ENCODE measurements around the gene WASF3.

- TF ChIP-seq POLR2A (IDR thresholded peaks at IDR 0.05; ENCODE audit: low read depth, low read length): no peak
- TF ChIP-seq POLR2AphosphoS5 (IDR thresholded peaks at IDR 0.05; ENCODE audit: low read depth, low read length): no peak
- no peak for TF ChIP-seq TAF1 (IDR thresholded peaks at IDR 0.05; ENCODE audit: low read depth, low read length)
- TF ChIP-seq PAX5 (IDR thresholded peaks at IDR 0.05; ENCODE audit: insufficient read depth, low read length, severe bottlenecking): no peak
- TF ChIP-seq SPI1 (IDR thresholded peaks at IDR 0.05; ENCODE audit: low read depth, low read length): no peak
- no peak for TF ChIP-seq POU2F2 (IDR thresholded peaks at IDR 0.05; ENCODE audit: low read depth, low read length)
These were observed 10.8 kb downstream of the WASF3 start for GRCh38 chr13:26568132-26568815.
